SK-N-SH treated with all-trans-retinoic acid at 6 μM for 48 hours (cell line): Measurements from ENCODE around the gene ZRSR2.

Experiments
- CSDC2 ChIP-seq: fragments of 250-450 bp; sonication (Bioruptor Pico); IDR thresholded peaks from 2 replicates; pipeline ENCODE4 v1.5.0; 2020; ENCODE audit warnings: mild to moderate bottlenecking, moderate library complexity
- PATZ1 ChIP-seq: fragments of 250-450 bp; sonication (Bioruptor Pico); IDR thresholded peaks from 2 replicates; pipeline ENCODE4 v1.8.0; 2020; ENCODE audit warnings: mild to moderate bottlenecking, moderate library complexity, borderline replicate concordance
- TOX ChIP-seq: fragments of 250-450 bp; sonication (Bioruptor Pico); IDR thresholded peaks from 2 replicates; pipeline ENCODE4 v1.8.0; 2021; ENCODE audit warnings: mild to moderate bottlenecking, moderate library complexity, borderline replicate concordance

- TF ChIP-seq CSDC2 (CRISPR knock-in tag) (no peak), TOX (CRISPR knock-in tag) (no peak), PATZ1 (CRISPR knock-in tag) (no peak)
Observed at GRCh38 chrX:15856222-15856587, 65.9 kb downstream of the ZRSR2 start.
